Measurements from ENCODE around the gene PPP1CB. TPM values are rescaled to one million over a fixed set of nuclear protein-coding genes. Genes with fewer than 3 reads are reported as not detected.

PPP1CB gene
- polyA plus RNA-seq, 1 of the 3 experiments (the other 2 are of a cell fraction): 24.7 TPM

GRCh38 chr2:28710545-28710944 lies 41.1 kb upstream of the PPP1CB start:
- 99% methylated on average over 4 of the region's 4 CpGs for WGBS (ENCODE audit: low lambda C conversion rate)
- no peak overlapping the region for H3K27ac ChIP-seq (ENCODE audit: low read depth in 2 of 2, low read length in 1 of 2)
- CTCF ChIA-PET: interaction anchor here (1.6 to 2.4 kb wide), 2 partner anchors 15 to 144 kb away, joined by 3 to 7 read pairs; no protein-coding TSS in a partner anchor

DNA sequence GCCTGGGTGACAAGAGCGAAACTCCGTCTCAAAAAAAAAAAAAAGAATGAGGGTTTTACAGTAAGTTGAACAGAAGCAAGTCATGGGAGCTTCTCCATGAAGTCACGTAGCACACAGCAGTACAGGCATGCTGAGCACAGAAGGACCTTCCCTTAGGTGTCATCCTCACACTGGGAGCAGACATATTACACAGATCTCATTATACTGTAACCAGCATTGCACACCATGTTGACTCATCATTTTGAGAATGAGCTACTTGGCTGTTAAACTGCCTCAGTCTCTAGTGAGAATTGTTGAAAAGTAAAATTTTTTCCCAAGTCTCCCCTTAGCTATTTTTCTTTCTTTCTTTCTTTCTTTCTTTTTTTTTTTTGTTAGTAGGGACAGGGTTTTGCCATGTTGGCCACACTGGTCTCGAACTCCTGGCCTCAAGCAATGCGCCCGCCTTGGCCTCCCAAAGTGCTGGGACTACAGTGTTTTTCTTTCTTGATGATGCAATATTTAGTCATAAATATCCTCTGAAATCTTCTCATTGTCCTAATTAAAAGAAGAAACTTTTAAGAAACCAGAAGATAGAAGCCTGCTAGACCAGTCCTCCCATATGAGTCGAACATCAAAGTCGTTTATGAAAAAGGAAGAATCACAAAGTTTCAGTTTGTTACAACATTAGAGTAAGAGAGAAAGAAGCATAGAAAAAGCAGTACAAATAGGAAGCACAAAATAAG lies 37.9 kb upstream of the PPP1CB start:
- CTCF ChIA-PET: interaction anchor here (2.4 kb wide), 1 partner anchor 11 kb away, joined by 12 read pairs; no protein-coding TSS in a partner anchor
- POLR2A ChIA-PET: no interaction called here
- Histone ChIP-seq H3K79me2 (ENCODE audit: insufficient read depth) (no peaks in the 10 kb centered on the region), H4K20me1 (ENCODE audit: insufficient read depth) (no peaks in the 10 kb centered on the region), H3K9ac (no peak overlapping the region), H3K4me3 (ENCODE audit: low read depth in 2 of 2, low read length in 1 of 2) (no peak overlapping the region), H3K9me2 (no peaks in the 10 kb centered on the region), H3K27ac (ENCODE audit: low read depth in 2 of 2, low read length in 1 of 2) (no peak overlapping the region), H2AFZ (ENCODE audit: low read depth) (no peak overlapping the region), H3K4me1 (ENCODE audit: control insufficient read depth in 1 of 2, insufficient read depth in 2 of 2, low read depth in 1 of 2, low read length in 1 of 2) (peaks cover 2 to 20% of the 10 kb centered on the region in 2 experiments; a peak in 2 of 4 replicates), H3K27me3 (ENCODE audit: insufficient read depth) (no peaks in the 10 kb centered on the region), H3K36me3 (replicated peaks in 1 of 2; ENCODE audit: control insufficient read depth in 1 of 2, insufficient read depth in 2 of 2, low read length in 1 of 2) (no peaks in the 10 kb centered on the region), H3F3A (replicated peaks; ENCODE audit: insufficient read depth) (peaks cover 15% of the 10 kb centered on the region), H3K4me2 (no peak overlapping the region), H3K9me3 (no peaks in the 10 kb centered on the region)
- no peak for DNase-seq
- 92% methylated on average over 8 of the region's 8 CpGs for WGBS (ENCODE audit: low lambda C conversion rate)
- TF ChIP-seq IRF3 (IDR thresholded peaks at IDR 0.05; ENCODE audit: low read depth, low read length) (no peak), ELF1 (IDR thresholded peaks at IDR 0.05) (no peak), USF2 (IDR thresholded peaks at IDR 0.05; ENCODE audit: borderline replicate concordance, low read depth, low read length) (no peak)
- TF ChIP-seq, protein P1, sequence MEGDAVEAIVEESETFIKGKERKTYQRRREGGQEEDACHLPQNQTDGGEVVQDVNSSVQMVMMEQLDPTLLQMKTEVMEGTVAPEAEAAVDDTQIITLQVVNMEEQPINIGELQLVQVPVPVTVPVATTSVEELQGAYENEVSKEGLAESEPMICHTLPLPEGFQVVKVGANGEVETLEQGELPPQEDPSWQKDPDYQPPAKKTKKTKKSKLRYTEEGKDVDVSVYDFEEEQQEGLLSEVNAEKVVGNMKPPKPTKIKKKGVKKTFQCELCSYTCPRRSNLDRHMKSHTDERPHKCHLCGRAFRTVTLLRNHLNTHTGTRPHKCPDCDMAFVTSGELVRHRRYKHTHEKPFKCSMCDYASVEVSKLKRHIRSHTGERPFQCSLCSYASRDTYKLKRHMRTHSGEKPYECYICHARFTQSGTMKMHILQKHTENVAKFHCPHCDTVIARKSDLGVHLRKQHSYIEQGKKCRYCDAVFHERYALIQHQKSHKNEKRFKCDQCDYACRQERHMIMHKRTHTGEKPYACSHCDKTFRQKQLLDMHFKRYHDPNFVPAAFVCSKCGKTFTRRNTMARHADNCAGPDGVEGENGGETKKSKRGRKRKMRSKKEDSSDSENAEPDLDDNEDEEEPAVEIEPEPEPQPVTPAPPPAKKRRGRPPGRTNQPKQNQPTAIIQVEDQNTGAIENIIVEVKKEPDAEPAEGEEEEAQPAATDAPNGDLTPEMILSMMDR (IDR thresholded peaks at IDR 0.05): no peak

More at GRCh38 chr2:28710545-28710944, 41.1 kb upstream of the PPP1CB start:
- Histone ChIP-seq H3K4me1 (ENCODE audit: control insufficient read depth in 1 of 2, insufficient read depth in 2 of 2, low read depth in 1 of 2, low read length in 1 of 2) (peaks cover 0 to 6% of the 10 kb centered on the region in 2 experiments; a peak in 2 of 4 replicates), H3K4me2 (no peak overlapping the region), H4K20me1 (ENCODE audit: insufficient read depth) (no peaks in the 10 kb centered on the region), H3K9me3 (no peaks in the 10 kb centered on the region), H2AFZ (ENCODE audit: low read depth) (no peak overlapping the region), H3K27me3 (ENCODE audit: insufficient read depth) (no peaks in the 10 kb centered on the region), H3K36me3 (replicated peaks in 1 of 2; ENCODE audit: control insufficient read depth in 1 of 2, insufficient read depth in 2 of 2, low read length in 1 of 2) (no peaks in the 10 kb centered on the region), H3K9ac (no peak overlapping the region), H3K9me2 (no peaks in the 10 kb centered on the region), H3K4me3 (ENCODE audit: low read depth in 2 of 2, low read length in 1 of 2) (no peak overlapping the region), H3F3A (replicated peaks; ENCODE audit: insufficient read depth) (peaks cover 4% of the 10 kb centered on the region), H3K79me2 (ENCODE audit: insufficient read depth) (no peaks in the 10 kb centered on the region)
- DNase-seq: no peak
- TF ChIP-seq TEAD4 (IDR thresholded peaks at IDR 0.05; ENCODE audit: borderline replicate concordance, insufficient read depth) (no peak), RAD21 (IDR thresholded peaks at IDR 0.05; ENCODE audit: low read length) (no peak), GATA2 (CRISPR knock-in tag; IDR thresholded peaks at IDR 0.05) (no peak), TCF12 (IDR thresholded peaks at IDR 0.05) (no peak), YY1 (IDR thresholded peaks at IDR 0.05; ENCODE audit: low read depth) (no peak), USF2 (IDR thresholded peaks at IDR 0.05; ENCODE audit: borderline replicate concordance, low read depth, low read length) (no peak), IRF3 (IDR thresholded peaks at IDR 0.05; ENCODE audit: low read depth, low read length) (no peak), EP300 (IDR thresholded peaks at IDR 0.05; ENCODE audit: borderline replicate concordance in 1 of 2, low read depth in 1 of 2, low read length in 1 of 2) (no peak), FOSL2 (IDR thresholded peaks at IDR 0.05; ENCODE audit: borderline replicate concordance, low read depth) (no peak)
- TF ChIP-seq, protein P2, sequence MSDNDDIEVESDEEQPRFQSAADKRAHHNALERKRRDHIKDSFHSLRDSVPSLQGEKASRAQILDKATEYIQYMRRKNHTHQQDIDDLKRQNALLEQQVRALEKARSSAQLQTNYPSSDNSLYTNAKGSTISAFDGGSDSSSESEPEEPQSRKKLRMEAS (IDR thresholded peaks at IDR 0.05; ENCODE audit: low read depth): no peak
- POLR2A ChIA-PET: no interaction called here

Data from SK-N-SH (cell line).